ENCODE results near the gene ZC3H12D.

The ZC3H12D gene

DNA sequence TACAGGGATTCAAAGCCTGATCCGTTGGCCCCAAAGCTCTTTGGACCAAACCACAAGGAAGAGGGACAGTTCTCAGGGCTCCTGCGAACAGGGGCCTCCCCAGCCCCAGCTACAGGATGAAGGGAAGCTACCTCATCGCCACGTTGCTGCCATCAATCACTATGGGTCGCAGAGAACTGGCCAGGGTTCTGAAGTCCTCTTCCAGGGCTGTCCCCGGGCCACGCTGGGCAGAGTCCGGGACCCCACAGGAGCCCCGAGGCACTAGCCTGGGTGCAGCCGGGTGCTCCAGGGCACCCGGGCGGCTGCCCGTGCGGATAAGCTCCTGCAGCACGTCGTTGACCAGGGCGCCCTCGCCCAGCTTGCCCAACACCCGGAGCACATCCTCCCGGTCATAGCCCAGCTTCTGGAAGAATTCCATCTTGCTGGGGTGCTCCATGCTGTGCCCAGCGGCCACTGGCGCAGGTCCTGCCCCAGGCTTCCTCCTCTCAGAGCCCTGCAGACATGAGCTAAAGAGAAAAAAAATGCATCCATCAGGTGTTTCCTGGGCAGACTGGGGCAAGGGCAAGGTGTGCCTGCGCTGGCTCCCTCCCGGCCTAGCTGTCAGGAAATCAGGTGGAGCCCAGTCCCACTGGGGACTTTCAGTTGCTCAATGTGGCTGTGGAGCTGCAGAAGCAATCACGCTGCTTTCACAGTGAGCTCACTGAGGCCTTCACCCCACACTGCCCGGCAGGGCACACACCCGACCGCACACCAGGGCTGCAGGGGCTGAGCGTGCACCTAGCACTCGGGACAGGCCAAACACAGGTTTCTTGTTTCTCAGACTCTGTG lies 10.5 kb downstream of the ZC3H12D start:
- H3K79me2 ChIP-seq (ENCODE audit: control insufficient read depth, low read length): peaks cover 99% of the 10 kb centered on the region
- H3K9me3 ChIP-seq (ENCODE audit: control insufficient read depth, insufficient read depth, low read length): no peaks in the 10 kb centered on the region
- peaks cover 100% of the 10 kb centered on the region for H3K4me1 ChIP-seq (ENCODE audit: control insufficient read depth, low read length)
- H3K27ac ChIP-seq (ENCODE audit: low read depth, low read length): peak overlapping the region; percentile 96
- no peaks in the 10 kb centered on the region for H3K27me3 ChIP-seq (ENCODE audit: control insufficient read depth, low read length)
- H3K9me2 ChIP-seq (replicated peaks; ENCODE audit: control insufficient read depth, low read length): no peaks in the 10 kb centered on the region
- H3K4me2 ChIP-seq (ENCODE audit: low read length): peak overlapping the region; percentile 99
- H3F3A ChIP-seq (ENCODE audit: control insufficient read depth, insufficient read depth): peaks cover 15% of the 10 kb centered on the region
- TF ChIP-seq EZH2phosphoT487 (IDR thresholded peaks at IDR 0.05; ENCODE audit: borderline replicate concordance, low read length): no peak
- peak overlapping the region; percentile 68 for H3K4me3 ChIP-seq (ENCODE audit: low read length)
- peaks cover 52% of the 10 kb centered on the region for H3K36me3 ChIP-seq (ENCODE audit: control insufficient read depth, low read length)
- H4K20me1 ChIP-seq (ENCODE audit: control insufficient read depth, insufficient read depth, low read depth, low read length): no peaks in the 10 kb centered on the region

DNA sequence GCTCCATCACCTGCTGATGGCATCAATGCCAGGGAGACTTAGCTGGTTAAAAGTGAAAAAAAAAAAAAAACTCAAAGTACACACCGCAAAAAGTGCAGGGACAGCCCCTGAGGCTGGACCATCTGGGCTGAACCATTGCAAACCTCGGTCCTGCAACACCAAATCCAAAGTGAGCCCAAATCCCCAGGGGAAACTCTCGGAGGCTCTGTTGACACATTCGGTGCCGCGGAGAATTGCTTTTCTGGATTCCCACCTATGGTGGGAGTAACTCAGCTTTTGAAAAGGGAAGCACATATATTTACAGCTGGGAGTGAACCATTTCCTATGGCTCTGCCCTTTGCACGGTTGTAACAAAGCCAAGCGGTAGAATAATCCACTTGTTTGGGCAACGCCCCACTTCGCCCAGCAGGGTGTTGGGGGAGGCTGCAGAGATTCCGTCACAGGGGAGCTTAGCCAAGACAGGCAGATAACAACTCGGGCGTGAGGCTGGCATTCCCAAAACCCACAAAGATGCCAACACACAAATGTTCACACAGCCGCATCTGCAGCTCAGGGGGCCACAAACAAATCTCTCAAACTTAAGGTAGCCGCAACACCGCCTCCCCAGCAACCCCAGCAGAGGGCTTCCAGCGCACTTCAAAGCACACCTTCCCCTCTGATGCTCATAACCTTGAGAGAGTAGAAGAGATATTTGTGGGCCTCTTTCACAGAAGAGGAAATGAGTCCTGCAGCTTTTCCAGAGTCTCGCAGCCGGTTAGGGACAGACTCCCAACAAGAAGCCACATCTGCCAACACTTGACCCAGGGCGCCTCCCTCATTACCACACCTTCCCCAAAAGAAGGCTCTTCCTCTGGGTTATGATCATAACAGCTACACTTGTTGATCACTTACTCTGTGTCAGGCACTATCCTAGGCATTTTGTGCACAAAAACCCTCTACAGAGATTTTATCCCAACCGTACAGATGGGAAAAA lies 11.4 kb downstream of the ZC3H12D start:
- H3K79me2 ChIP-seq (ENCODE audit: control insufficient read depth, low read length): peaks cover 94% of the 10 kb centered on the region
- H3F3A ChIP-seq (ENCODE audit: control insufficient read depth, insufficient read depth): peaks cover 19% of the 10 kb centered on the region
- H3K4me3 ChIP-seq (ENCODE audit: low read length): peak overlapping the region; percentile 68
- no peaks in the 10 kb centered on the region for H3K27me3 ChIP-seq (ENCODE audit: control insufficient read depth, low read length)
- no peaks in the 10 kb centered on the region for H3K9me2 ChIP-seq (replicated peaks; ENCODE audit: control insufficient read depth, low read length)
- H3K4me2 ChIP-seq (ENCODE audit: low read length): peak overlapping the region; percentile 99
- H4K20me1 ChIP-seq (ENCODE audit: control insufficient read depth, insufficient read depth, low read depth, low read length): no peaks in the 10 kb centered on the region
- TF ChIP-seq EZH2phosphoT487 (IDR thresholded peaks at IDR 0.05; ENCODE audit: borderline replicate concordance, low read length) (no peak), CTCF (IDR thresholded peaks at IDR 0.05; ENCODE audit: low read depth, low read length, poor library complexity, severe bottlenecking) (peak; percentile 67)
- H3K4me1 ChIP-seq (ENCODE audit: control insufficient read depth, low read length): peaks cover 100% of the 10 kb centered on the region
- H3K36me3 ChIP-seq (ENCODE audit: control insufficient read depth, low read length): peaks cover 55% of the 10 kb centered on the region
- H3K27ac ChIP-seq (ENCODE audit: low read depth, low read length): peak overlapping the region; percentile 96
- no peaks in the 10 kb centered on the region for H3K9me3 ChIP-seq (ENCODE audit: control insufficient read depth, insufficient read depth, low read length)

DNA sequence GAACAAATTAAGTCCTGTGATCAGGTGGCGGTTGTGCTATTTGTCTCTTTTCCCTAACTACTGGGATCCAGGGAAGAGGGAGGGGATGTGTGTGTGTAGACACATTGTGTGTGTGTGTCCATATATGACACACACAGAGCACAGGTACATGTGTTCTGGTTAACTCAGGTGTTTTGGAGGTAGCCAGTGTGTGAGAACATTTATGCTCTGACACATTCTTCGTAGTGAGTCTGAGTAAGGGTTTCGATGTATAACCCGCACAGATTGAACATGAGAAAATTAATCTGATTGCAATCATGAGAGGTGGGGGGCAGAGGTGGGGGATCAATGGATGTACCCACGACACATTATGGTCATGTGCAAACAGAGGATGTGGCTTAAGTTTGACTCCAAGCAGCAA lies 12.6 kb downstream of the ZC3H12D start:
- H4K20me1 ChIP-seq (ENCODE audit: control insufficient read depth, insufficient read depth, low read depth, low read length): no peaks in the 10 kb centered on the region
- H3K4me1 ChIP-seq (ENCODE audit: control insufficient read depth, low read length): peaks cover 100% of the 10 kb centered on the region
- no peak for TF ChIP-seq EZH2phosphoT487 (IDR thresholded peaks at IDR 0.05; ENCODE audit: borderline replicate concordance, low read length)
- TF ChIP-seq CTCF (IDR thresholded peaks at IDR 0.05; ENCODE audit: low read depth, low read length, poor library complexity, severe bottlenecking): no peak
- peak overlapping the region; percentile 68 for H3K4me3 ChIP-seq (ENCODE audit: low read length)
- H3K27ac ChIP-seq (ENCODE audit: low read depth, low read length): peak overlapping the region; percentile 96
- no peaks in the 10 kb centered on the region for H3K27me3 ChIP-seq (ENCODE audit: control insufficient read depth, low read length)
- H3K9me3 ChIP-seq (ENCODE audit: control insufficient read depth, insufficient read depth, low read length): no peaks in the 10 kb centered on the region
- H3K9me2 ChIP-seq (replicated peaks; ENCODE audit: control insufficient read depth, low read length): no peaks in the 10 kb centered on the region
- peaks cover 62% of the 10 kb centered on the region for H3K36me3 ChIP-seq (ENCODE audit: control insufficient read depth, low read length)
- peaks cover 94% of the 10 kb centered on the region for H3K79me2 ChIP-seq (ENCODE audit: control insufficient read depth, low read length)
- peak overlapping the region; percentile 99 for H3K4me2 ChIP-seq (ENCODE audit: low read length)
- peaks cover 23% of the 10 kb centered on the region for H3F3A ChIP-seq (ENCODE audit: control insufficient read depth, insufficient read depth)

All from DOHH2 (cell line).